Dedifferentiated amniotic fluid mesenchymal stem cell (primary cell): ENCODE measurements around the gene RNFT2.
"Not testable (repeated sequence)": the region's sequence is repeated elsewhere in the genome, so short reads cannot be mapped to it uniquely, and the experiment has no call there.

Experiments
- DNase-seq: peaks from one replicate; pipeline ENCODE4 v3.0.0-alpha.2; 2016; ENCODE audit errors: extremely low spot score

Gene RNFT2

GRCh38 chr12:116710370-116711150 lies 27.6 kb upstream of the RNFT2 start:
- no peak for DNase-seq

GRCh38 chr12:116712458-116713303 lies 25.4 kb upstream of the RNFT2 start:
- DNase-seq = no peak

GRCh38 chr12:116713527-116713926 lies 24.6 kb upstream of the RNFT2 start:
- DNase-seq = no peak

- DNase-seq = no peak
These were observed 23.9 kb upstream of the RNFT2 start for GRCh38 chr12:116714175-116714574.

GRCh38 chr12:116717466-116718437 lies 20.4 kb upstream of the RNFT2 start:
- DNase-seq = no peak

- peak; percentile 57 for DNase-seq
These were observed 19.3 kb upstream of the RNFT2 start for GRCh38 chr12:116718655-116719454.

- no peak for DNase-seq
These were observed 18.2 kb upstream of the RNFT2 start for GRCh38 chr12:116719731-116720528.

- no peak for DNase-seq
These were observed 15.9 kb upstream of the RNFT2 start for GRCh38 chr12:116722245-116722644.

GRCh38 chr12:116726694-116727093 lies 11.4 kb upstream of the RNFT2 start:
- DNase-seq = no peak

- DNase-seq = no peak
These were observed 10.9 kb upstream of the RNFT2 start for GRCh38 chr12:116727261-116727660.

- DNase-seq = no peak
These were observed 10.2 kb upstream of the RNFT2 start for GRCh38 chr12:116727891-116728290.

GRCh38 chr12:116731801-116732200 lies 6.3 kb upstream of the RNFT2 start:
- DNase-seq = no peak

- no peak for DNase-seq
These were observed 3.9 kb upstream of the RNFT2 start for GRCh38 chr12:116734156-116734768.

- DNase-seq = no peak
These were observed 3.0 kb upstream of the RNFT2 start for GRCh38 chr12:116735084-116735483.

- DNase-seq = no peak
These were observed 2.0 kb upstream of the RNFT2 start for GRCh38 chr12:116735951-116736599.

GRCh38 chr12:116736962-116737773 lies 947 bp upstream of the RNFT2 start:
- DNase-seq = no peak

- DNase-seq = no peak
These were observed 1.3 kb downstream of the RNFT2 start for GRCh38 chr12:116739381-116739887.

GRCh38 chr12:116742787-116743186 lies 4.7 kb downstream of the RNFT2 start:
- DNase-seq = not testable (repeated sequence)
